Breast epithelium (tissue), 3 donors: ENCODE measurements around the gene LPP.

Experiments
- POLR2A ChIP-seq: fragments of 450-650 bp; IDR thresholded peaks from one replicate; pipeline ENCODE4 v1.6.1; 2016; ENCODE audit warnings: antibody characterized with exemption, mild to moderate bottlenecking, moderate library complexity
- POLR2AphosphoS5 ChIP-seq, 3 donors: sonication (generic); formaldehyde crosslinking; IDR thresholded peaks; one replicate each; pipeline ENCODE4 v1.6.1; 2017; ENCODE audit warnings: antibody characterized with exemption in 3 of 3

DNA sequence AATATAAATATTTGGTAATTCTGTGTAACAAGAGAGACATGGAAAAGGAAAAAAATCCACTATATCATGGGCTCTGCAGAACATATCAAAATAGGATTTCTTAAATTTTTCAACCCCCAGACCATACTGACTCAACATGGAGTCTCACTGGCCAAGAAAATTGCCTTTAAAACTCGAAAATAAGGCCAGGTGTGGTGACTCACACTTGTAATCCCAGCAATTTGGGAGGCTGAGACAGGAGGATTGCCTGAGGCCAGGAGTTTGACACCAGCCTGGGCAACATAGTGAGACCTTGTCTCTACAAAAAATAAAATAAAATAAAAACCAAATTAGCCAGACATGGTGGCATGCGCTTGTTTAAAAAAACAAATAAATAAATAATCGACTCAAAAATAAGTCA is 723.4 kb downstream of the LPP start:
- TF ChIP-seq POLR2AphosphoS5 (IDR thresholded peaks at IDR 0.05), result no peak
- TF ChIP-seq POLR2A, result no peak
